DND-41 (cell line): ENCODE data around the gene MAN1B1.

Experiments used
- ATAC-seq: fragments of 200-7000 bp; cut with Tn5 transposase; 3 replicates; pipeline ENCODE4 v1.9.1; 2021; ENCODE audit warnings: low read depth; ENCODE audit not compliant: insufficient read depth
- DNase-seq: peaks from one replicate; pipeline ENCODE4 v3.0.0-alpha.2; 2020
- H2AFZ ChIP-seq: 2 replicates; pipeline ENCODE4 v1.6.0; 2012; ENCODE audit warnings: low read depth, low read length
- H3K27ac ChIP-seq: 2 replicates; pipeline ENCODE4 v1.5.1; 2012; ENCODE audit warnings: low read length, inconsistent platforms
- H3K27me3 ChIP-seq: fragments of 200-600 bp; sonication (generic); 2 replicates; pipeline ENCODE4 v1.6.0; 2012; ENCODE audit warnings: low read length, mild to moderate bottlenecking, inconsistent platforms; ENCODE audit not compliant: insufficient read depth, poor library complexity
- H3K36me3 ChIP-seq: 2 replicates; pipeline ENCODE4 v1.5.1; 2012; ENCODE audit warnings: low read length, inconsistent platforms; ENCODE audit not compliant: insufficient read depth
- H3K4me1 ChIP-seq: 2 replicates; pipeline ENCODE4 v1.5.1; 2012; ENCODE audit warnings: mild to moderate bottlenecking, low read length; ENCODE audit not compliant: insufficient read depth
- H3K4me2 ChIP-seq: 2 replicates; pipeline ENCODE4 v1.6.0; 2012; ENCODE audit warnings: mild to moderate bottlenecking, moderate library complexity, low read length, inconsistent platforms; ENCODE audit not compliant: insufficient read depth
- H3K4me3 ChIP-seq, 2 experiments: fragments of 200-600 bp in 1 of 2; shearing (Covaris generic) in 1 of 2; 2 replicates each; pipeline ENCODE4 v1.5.1; 2012 to 2016; ENCODE audit warnings: inconsistent platforms in 2 of 2, low read length in 2 of 2, mild to moderate bottlenecking in 2 of 2, low read depth in 1 of 2, moderate library complexity in 1 of 2
- H3K79me2 ChIP-seq: 2 replicates; pipeline ENCODE4 v1.6.0; 2012; ENCODE audit warnings: low read length, inconsistent platforms; ENCODE audit not compliant: insufficient read depth
- H3K9ac ChIP-seq: 2 replicates; pipeline ENCODE4 v1.6.0; 2012; ENCODE audit warnings: low read depth, mild to moderate bottlenecking, inconsistent platforms, low read length, moderate library complexity
- H3K9me3 ChIP-seq: 2 replicates; pipeline ENCODE4 v1.5.1; 2012; ENCODE audit warnings: low read length, moderate library complexity, mild to moderate bottlenecking, inconsistent platforms; ENCODE audit not compliant: insufficient read depth, severe bottlenecking
- H4K20me1 ChIP-seq: 2 replicates; pipeline ENCODE4 v1.6.0; 2012; ENCODE audit warnings: low read length; ENCODE audit not compliant: insufficient read depth
- CTCF ChIP-seq: IDR thresholded peaks from 2 replicates; pipeline ENCODE4 v1.5.1; 2012; ENCODE audit warnings: borderline replicate concordance, low read length, moderate library complexity, mild to moderate bottlenecking; ENCODE audit not compliant: poor library complexity, severe bottlenecking; ENCODE audit errors: extremely low read depth
- EZH2 ChIP-seq: IDR thresholded peaks from 3 replicates; pipeline ENCODE4 v1.6.1; 2012; ENCODE audit warnings: borderline replicate concordance, low read depth, mild to moderate bottlenecking, moderate library complexity, low read length, inconsistent platforms; ENCODE audit not compliant: severe bottlenecking

Gene MAN1B1

GRCh38 chr9:137038916-137039315 lies 47.9 kb upstream of the MAN1B1 start:
- no peak overlapping the region for H3K4me3 ChIP-seq
- no peak overlapping the region for H3K9ac ChIP-seq

DNA sequence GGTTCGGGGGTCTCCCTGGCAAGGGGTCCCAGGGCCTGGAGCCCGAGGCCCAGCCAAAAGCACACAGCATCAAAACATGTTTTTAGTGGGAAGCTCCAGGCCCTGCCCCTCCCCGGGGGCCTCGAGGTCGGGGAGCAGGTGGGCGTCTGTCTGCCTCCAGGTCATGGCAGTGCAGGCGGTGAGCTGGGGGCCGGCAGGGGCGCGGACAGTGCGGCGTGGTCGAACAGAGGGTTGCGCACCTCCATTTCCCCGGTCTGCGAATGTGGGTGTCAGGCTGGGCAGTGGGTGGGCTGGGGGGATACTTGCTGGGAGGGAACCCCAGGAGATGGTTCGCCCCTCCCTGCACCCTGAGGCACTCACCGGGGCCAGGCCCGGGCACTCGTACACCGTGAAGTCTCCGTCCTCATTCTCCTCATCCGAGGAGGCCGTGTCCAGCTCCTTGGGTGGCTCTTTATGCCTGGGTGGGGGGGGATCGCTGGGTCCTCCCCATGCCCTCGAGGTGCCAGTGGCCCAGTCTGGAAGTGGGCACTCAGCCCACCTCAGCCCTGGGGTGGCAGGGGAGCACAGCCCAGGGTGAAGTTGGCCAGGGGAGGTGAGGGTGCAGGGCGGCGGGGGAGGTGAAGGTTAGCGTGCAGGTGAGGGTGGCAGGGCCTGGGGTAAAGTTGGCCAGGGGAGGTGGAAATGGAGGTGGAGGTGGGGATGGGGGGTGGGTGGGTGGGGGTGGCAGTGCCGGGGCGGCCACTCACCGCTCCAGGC lies 47.0 kb upstream of the MAN1B1 start:
- Histone ChIP-seq H3K27me3 (peaks cover 16% of the 10 kb centered on the region), H4K20me1 (peaks cover 25% of the 10 kb centered on the region), H3K4me2 (no peak overlapping the region), H3K36me3 (no peaks in the 10 kb centered on the region), H3K4me3 (no peak overlapping the region), H3K9ac (no peak overlapping the region), H3K4me1 (peaks cover 6% of the 10 kb centered on the region), H3K9me3 (no peaks in the 10 kb centered on the region), H2AFZ (no peak overlapping the region), H3K79me2 (no peaks in the 10 kb centered on the region), H3K27ac (no peak overlapping the region)
- DNase-seq (no peak), ATAC-seq (no peak)
- TF ChIP-seq EZH2 (no peak), CTCF (no peak)

More at GRCh38 chr9:137038916-137039315, 47.9 kb upstream of the MAN1B1 start:
- Histone ChIP-seq H4K20me1 (peaks cover 21% of the 10 kb centered on the region), H3K4me2 (no peak overlapping the region), H3K27ac (no peak overlapping the region), H2AFZ (no peak overlapping the region), H3K4me1 (peaks cover 11% of the 10 kb centered on the region), H3K79me2 (no peaks in the 10 kb centered on the region), H3K36me3 (no peaks in the 10 kb centered on the region), H3K9me3 (no peaks in the 10 kb centered on the region), H3K27me3 (peaks cover 13% of the 10 kb centered on the region)
- ATAC-seq, result no peak
- TF ChIP-seq EZH2 (no peak), CTCF (no peak)
- DNase-seq, result no peak

DNA sequence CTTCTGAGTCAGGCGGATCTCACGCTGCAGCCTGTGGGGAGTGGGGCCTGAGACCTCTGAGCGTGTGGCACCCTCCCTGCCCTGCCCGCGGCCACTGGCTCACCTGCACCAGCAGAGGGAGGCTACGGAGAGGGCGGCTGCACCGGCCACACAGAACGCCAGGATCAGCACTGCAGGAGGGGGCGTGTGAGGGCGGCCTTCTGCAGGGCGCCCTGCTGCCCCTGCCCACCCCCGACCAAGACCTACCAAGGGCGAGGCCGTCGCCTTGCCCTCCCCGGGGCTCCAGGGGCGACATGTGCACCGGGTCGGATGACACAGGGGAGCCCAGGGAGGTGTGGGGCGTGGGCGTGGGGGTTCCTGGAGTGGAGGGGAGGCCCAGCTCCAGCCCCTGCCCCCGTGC lies 46.2 kb upstream of the MAN1B1 start:
- H3K9ac ChIP-seq, result no peak overlapping the region
- H3K27me3 ChIP-seq, result peaks cover 20% of the 10 kb centered on the region
- H3K9me3 ChIP-seq, result no peaks in the 10 kb centered on the region
- DNase-seq (no peak), ATAC-seq (no peak)
- H3K4me3 ChIP-seq, result no peak overlapping the region
- H3K4me1 ChIP-seq, result no peaks in the 10 kb centered on the region
- peaks cover 25% of the 10 kb centered on the region; the same call in 1 of the 2 replicates for H4K20me1 ChIP-seq
- H2AFZ ChIP-seq, result no peak overlapping the region
- no peak overlapping the region for H3K4me2 ChIP-seq
- no peak overlapping the region for H3K27ac ChIP-seq
- no peaks in the 10 kb centered on the region for H3K79me2 ChIP-seq
- no peak for TF ChIP-seq EZH2
- no peak for TF ChIP-seq CTCF
- H3K36me3 ChIP-seq, result no peaks in the 10 kb centered on the region
